Measurements from ENCODE around the gene SH3RF3. TPM values are rescaled to one million over a fixed set of nuclear protein-coding genes. Genes with fewer than 3 reads are reported as not detected.

The SH3RF3 gene
- total RNA-seq, 1 donor from 2014 or later: 1.7 TPM

- H3K36me3 Mint-ChIP-seq (ENCODE audit: unreplicated experiment): no peaks in the 10 kb centered on the region
- H3K9me3 Mint-ChIP-seq (ENCODE audit: unreplicated experiment): no peaks in the 10 kb centered on the region
- no peak for TF ChIP-seq CTCF (IDR thresholded peaks at IDR 0.05; ENCODE audit: partially characterized antibody, unreplicated experiment)
- DNase-seq: no peak
- H3K4me3 Mint-ChIP-seq (ENCODE audit: unreplicated experiment): no peak overlapping the region
- no peaks in the 10 kb centered on the region for H3K4me1 Mint-ChIP-seq (ENCODE audit: low read depth, unreplicated experiment)
- peaks cover 2% of the 10 kb centered on the region for H3K27me3 Mint-ChIP-seq (ENCODE audit: unreplicated experiment)
- H3K27ac Mint-ChIP-seq (ENCODE audit: unreplicated experiment): no peak overlapping the region
Observed at GRCh38 chr2:109432421-109432820, 303.4 kb downstream of the SH3RF3 start.

GRCh38 chr2:109433486-109433885, 304.5 kb downstream of the SH3RF3 start:
- H3K9me3 Mint-ChIP-seq (ENCODE audit: unreplicated experiment): no peaks in the 10 kb centered on the region
- no peak overlapping the region for H3K4me3 Mint-ChIP-seq (ENCODE audit: unreplicated experiment)
- no peak for DNase-seq
- no peaks in the 10 kb centered on the region for H3K36me3 Mint-ChIP-seq (ENCODE audit: unreplicated experiment)
- TF ChIP-seq CTCF (IDR thresholded peaks at IDR 0.05; ENCODE audit: partially characterized antibody, unreplicated experiment): no peak
- H3K4me1 Mint-ChIP-seq (ENCODE audit: low read depth, unreplicated experiment): no peaks in the 10 kb centered on the region
- H3K27ac Mint-ChIP-seq (ENCODE audit: unreplicated experiment): no peak overlapping the region
- peaks cover 2% of the 10 kb centered on the region for H3K27me3 Mint-ChIP-seq (ENCODE audit: unreplicated experiment)

- Mint-ChIP-seq H3K4me1 (ENCODE audit: low read depth, unreplicated experiment) (no peaks in the 10 kb centered on the region), H3K9me3 (ENCODE audit: unreplicated experiment) (peaks cover under 1% of the 10 kb centered on the region), H3K4me3 (ENCODE audit: unreplicated experiment) (no peak overlapping the region), H3K36me3 (ENCODE audit: unreplicated experiment) (no peaks in the 10 kb centered on the region), H3K27ac (ENCODE audit: unreplicated experiment) (no peak overlapping the region), H3K27me3 (ENCODE audit: unreplicated experiment) (peaks cover 2% of the 10 kb centered on the region)
- no peak for TF ChIP-seq CTCF (IDR thresholded peaks at IDR 0.05; ENCODE audit: partially characterized antibody, unreplicated experiment)
- DNase-seq: no peak
Observed at GRCh38 chr2:109433926-109434325, 304.9 kb downstream of the SH3RF3 start.

- no peak for TF ChIP-seq CTCF (IDR thresholded peaks at IDR 0.05; ENCODE audit: partially characterized antibody, unreplicated experiment)
- Mint-ChIP-seq H3K9me3 (ENCODE audit: unreplicated experiment) (peaks cover 3% of the 10 kb centered on the region), H3K27me3 (ENCODE audit: unreplicated experiment) (peaks cover under 1% of the 10 kb centered on the region), H3K4me1 (ENCODE audit: low read depth, unreplicated experiment) (no peaks in the 10 kb centered on the region), H3K36me3 (ENCODE audit: unreplicated experiment) (no peaks in the 10 kb centered on the region), H3K27ac (ENCODE audit: unreplicated experiment) (no peak overlapping the region), H3K4me3 (ENCODE audit: unreplicated experiment) (no peak overlapping the region)
- no peak for DNase-seq
Observed at GRCh38 chr2:109434351-109434750, 305.3 kb downstream of the SH3RF3 start.

- H3K27me3 Mint-ChIP-seq (ENCODE audit: unreplicated experiment): no peaks in the 10 kb centered on the region
- H3K27ac Mint-ChIP-seq (ENCODE audit: unreplicated experiment): no peak overlapping the region
- TF ChIP-seq CTCF (IDR thresholded peaks at IDR 0.05; ENCODE audit: partially characterized antibody, unreplicated experiment): no peak
- H3K9me3 Mint-ChIP-seq (ENCODE audit: unreplicated experiment): peaks cover 3% of the 10 kb centered on the region
- DNase-seq: no peak
- H3K4me3 Mint-ChIP-seq (ENCODE audit: unreplicated experiment): no peak overlapping the region
- H3K4me1 Mint-ChIP-seq (ENCODE audit: low read depth, unreplicated experiment): no peaks in the 10 kb centered on the region
- peaks cover 5% of the 10 kb centered on the region for H3K36me3 Mint-ChIP-seq (ENCODE audit: unreplicated experiment)
Observed at GRCh38 chr2:109435066-109435690, 306.2 kb downstream of the SH3RF3 start.

All from glutamatergic neuron (in vitro differentiated cells).